Thoracic aorta (tissue), 2 donors: ENCODE results near the gene NGB. TPM values are rescaled to one million over a fixed set of nuclear protein-coding genes. Genes with fewer than 3 reads are reported as not detected.

ENCODE experiments used
- ATAC-seq: fragments of 150-250 bp; one replicate; pipeline ENCODE4 v1.8.0; 2017; ENCODE audit warnings: low read depth; ENCODE audit not compliant: insufficient number of reproducible peaks, low FRiP score
- DNase-seq: peaks from one replicate; pipeline ENCODE4 v3.0.0-alpha.2; 2020; ENCODE audit warnings: low spot score
- H3K27ac ChIP-seq, 2 donors: fragments of 200-600 bp; sonication (generic); 1 replicate in 1 of 2; 2 replicates in 1 of 2; pipeline ENCODE4 v1.5.1; 2016; ENCODE audit warnings: mild to moderate bottlenecking in 2 of 2, moderate library complexity in 2 of 2
- H3K27me3 ChIP-seq: fragments of 200-600 bp; sonication (generic); replicated peaks from 2 replicates; pipeline ENCODE4 v1.6.0; 2016; ENCODE audit warnings: mild to moderate bottlenecking; ENCODE audit not compliant: insufficient read depth
- H3K36me3 ChIP-seq: fragments of 200-600 bp; sonication (generic); one replicate; pipeline ENCODE4 v1.5.1; 2016
- H3K4me1 ChIP-seq, 2 donors: fragments of 200-600 bp; sonication (generic); 1 replicate in 1 of 2; 2 replicates in 1 of 2; pipeline versions ENCODE4 v1.5.1 to v1.6.0; 2016; ENCODE audit warnings: low read depth in 2 of 2, mild to moderate bottlenecking in 1 of 2; ENCODE audit not compliant: control insufficient read depth in 1 of 2
- H3K4me3 ChIP-seq: fragments of 200-600 bp; sonication (generic); 2 replicates; pipeline ENCODE4 v1.5.1; 2016; ENCODE audit warnings: mild to moderate bottlenecking
- H3K9me3 ChIP-seq: fragments of 200-600 bp; sonication (generic); 2 replicates; pipeline ENCODE4 v1.5.1; 2016
- total RNA-seq, 2 donors: library from RNA; depleted of rRNA; stranded (reverse); fragments of >200 nt; gene quantifications; one replicate each; pipeline versions ENCODE4 v1.1.0 to v1.2.3, GENCODE V29; 2016
- TF ChIP-seq, protein P1 (sequence below): fragments of 200-600 bp; sonication (generic); IDR thresholded peaks from one replicate; pipeline ENCODE4 v1.5.1; 2019; ENCODE audit warnings: antibody characterized with exemption

NGB gene
- total RNA-seq, 2 donors from 2014 or later, result not detected

GRCh38 chr14:77259025-77259715, 11.8 kb downstream of the NGB start:
- H3K36me3 ChIP-seq, result no peaks in the 10 kb centered on the region
- ATAC-seq, result no peak

DNA sequence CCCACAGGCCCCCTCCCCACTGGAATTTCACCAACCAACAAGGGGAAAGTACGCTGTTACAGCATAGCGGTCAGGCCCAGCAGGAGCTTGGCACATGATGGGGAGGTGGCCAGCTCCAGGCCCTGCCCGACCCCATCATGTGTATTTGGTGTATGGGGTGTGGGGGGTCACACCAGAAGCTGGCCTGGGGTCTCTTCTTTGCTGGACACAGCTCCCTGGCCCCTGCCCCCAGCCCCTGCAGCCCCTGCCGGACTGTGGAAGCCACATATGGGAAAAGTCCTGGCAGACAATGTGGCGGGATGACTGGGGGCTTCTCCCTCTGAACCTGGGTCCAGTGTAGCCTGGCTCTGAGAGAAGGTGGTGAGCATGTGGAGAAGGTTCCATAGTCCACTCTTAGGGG, 12.4 kb downstream of the NGB start:
- no peak for DNase-seq
- Histone ChIP-seq H3K4me3 (no peak overlapping the region), H3K36me3 (no peaks in the 10 kb centered on the region), H3K27me3 (no peaks in the 10 kb centered on the region), H3K9me3 (no peaks in the 10 kb centered on the region), H3K27ac (no peak overlapping the region), H3K4me1 (no peaks in the 10 kb centered on the region)
- ATAC-seq, result no peak
- TF ChIP-seq, protein P1, sequence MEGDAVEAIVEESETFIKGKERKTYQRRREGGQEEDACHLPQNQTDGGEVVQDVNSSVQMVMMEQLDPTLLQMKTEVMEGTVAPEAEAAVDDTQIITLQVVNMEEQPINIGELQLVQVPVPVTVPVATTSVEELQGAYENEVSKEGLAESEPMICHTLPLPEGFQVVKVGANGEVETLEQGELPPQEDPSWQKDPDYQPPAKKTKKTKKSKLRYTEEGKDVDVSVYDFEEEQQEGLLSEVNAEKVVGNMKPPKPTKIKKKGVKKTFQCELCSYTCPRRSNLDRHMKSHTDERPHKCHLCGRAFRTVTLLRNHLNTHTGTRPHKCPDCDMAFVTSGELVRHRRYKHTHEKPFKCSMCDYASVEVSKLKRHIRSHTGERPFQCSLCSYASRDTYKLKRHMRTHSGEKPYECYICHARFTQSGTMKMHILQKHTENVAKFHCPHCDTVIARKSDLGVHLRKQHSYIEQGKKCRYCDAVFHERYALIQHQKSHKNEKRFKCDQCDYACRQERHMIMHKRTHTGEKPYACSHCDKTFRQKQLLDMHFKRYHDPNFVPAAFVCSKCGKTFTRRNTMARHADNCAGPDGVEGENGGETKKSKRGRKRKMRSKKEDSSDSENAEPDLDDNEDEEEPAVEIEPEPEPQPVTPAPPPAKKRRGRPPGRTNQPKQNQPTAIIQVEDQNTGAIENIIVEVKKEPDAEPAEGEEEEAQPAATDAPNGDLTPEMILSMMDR, result no peak

More at GRCh38 chr14:77259025-77259715, 11.8 kb downstream of the NGB start:
- Histone ChIP-seq H3K27me3 (no peaks in the 10 kb centered on the region), H3K9me3 (no peaks in the 10 kb centered on the region), H3K4me3 (no peak overlapping the region), H3K27ac (no peak overlapping the region), H3K4me1 (no peaks in the 10 kb centered on the region)
- DNase-seq, result no peak
- TF ChIP-seq, protein P1, result no peak

- TF ChIP-seq, protein P1, result no peak
- Histone ChIP-seq H3K27me3 (no peaks in the 10 kb centered on the region), H3K27ac (no peak overlapping the region), H3K4me3 (no peak overlapping the region), H3K9me3 (no peaks in the 10 kb centered on the region), H3K36me3 (no peaks in the 10 kb centered on the region), H3K4me1 (no peaks in the 10 kb centered on the region)
- DNase-seq (no peak), ATAC-seq (no peak)
Observed at GRCh38 chr14:77257700-77258099, 13.3 kb downstream of the NGB start.

DNA sequence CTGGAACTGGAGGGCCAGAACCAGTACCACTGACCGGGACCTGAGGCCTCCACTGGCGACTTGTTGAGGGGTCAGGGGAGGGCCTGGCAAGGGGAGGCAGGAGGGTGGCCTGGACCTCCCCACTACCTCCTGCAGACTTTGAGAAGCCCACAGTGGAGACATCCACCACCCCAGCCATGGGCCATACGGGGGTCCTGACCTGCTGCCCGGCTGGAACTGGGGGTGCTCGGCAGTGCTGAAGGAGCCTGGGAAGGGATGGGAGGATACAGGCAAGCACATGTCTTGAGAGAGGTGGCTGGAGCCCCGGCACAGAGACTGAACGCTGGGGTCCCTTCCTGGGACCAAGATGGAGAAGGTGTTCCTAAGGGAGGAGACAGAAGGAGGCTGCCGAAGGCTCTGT, 14.3 kb downstream of the NGB start:
- Histone ChIP-seq H3K36me3 (no peaks in the 10 kb centered on the region), H3K27me3 (no peaks in the 10 kb centered on the region), H3K9me3 (no peaks in the 10 kb centered on the region), H3K4me1 (no peaks in the 10 kb centered on the region), H3K27ac (no peak overlapping the region), H3K4me3 (no peak overlapping the region)
- ATAC-seq (no peak), DNase-seq (no peak)
- TF ChIP-seq, protein P1, result no peak

GRCh38 chr14:77253333-77254190, 17.4 kb downstream of the NGB start:
- DNase-seq (no peak), ATAC-seq (no peak)
- Histone ChIP-seq H3K27me3 (no peaks in the 10 kb centered on the region), H3K27ac (no peak overlapping the region), H3K36me3 (no peaks in the 10 kb centered on the region), H3K4me1 (no peaks in the 10 kb centered on the region), H3K9me3 (no peaks in the 10 kb centered on the region), H3K4me3 (no peak overlapping the region)
- TF ChIP-seq, protein P1, result no peak
